ENCODE measurements around the gene GZMM. TPM values are rescaled to one million over a fixed set of nuclear protein-coding genes. Genes with fewer than 3 reads are reported as not detected.
A peak's percentile ranks its signal among the peaks of the same experiment; 100 is the strongest.

The GZMM gene
- total RNA-seq, 4 donors from 2014 or later = 0.49 TPM; not detected in 3

DNA sequence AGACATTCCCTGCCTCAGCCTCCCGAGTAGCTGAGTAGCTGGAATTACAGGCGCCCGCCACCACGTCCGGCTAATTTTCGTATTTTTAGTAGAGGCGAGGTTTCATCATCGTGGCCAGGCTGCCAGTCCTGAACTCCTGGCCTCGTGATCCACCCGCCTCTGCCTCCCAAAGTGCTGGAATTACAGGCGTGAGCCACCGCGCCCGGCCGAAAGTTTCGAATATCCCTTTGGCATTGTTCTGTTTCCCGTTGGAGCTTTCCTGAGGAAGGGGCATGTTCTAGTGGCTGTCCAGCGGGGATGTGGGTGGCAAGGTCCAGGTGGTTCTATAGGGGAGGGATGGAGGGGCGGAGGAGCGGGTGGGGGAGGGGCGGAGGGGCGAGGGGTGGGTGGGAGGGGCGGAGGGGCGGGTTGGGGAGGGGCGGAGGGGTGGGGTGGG lies 26.4 kb downstream of the GZMM start:
- H3K4me3 ChIP-seq = no peak overlapping the region
- intact Hi-C loops (cut with DNase I; ENCODE audit: low total_unique reads) = loop anchor here (5.0 to 10.0 kb wide), 2 partner anchors 83 to 645 kb away; no protein-coding TSS in a partner anchor
- H3K4me1 ChIP-seq = peaks cover 26 to 30% of the 10 kb centered on the region in 2 donors
- peaks cover 4 to 8% (median 5%) of the 10 kb centered on the region in 3 donors for H3K27me3 ChIP-seq
- no peaks in the 10 kb centered on the region for H3K9me3 ChIP-seq
- H3K36me3 ChIP-seq = no peaks in the 10 kb centered on the region
- no peak overlapping the region for H3K27ac ChIP-seq
- ATAC-seq (no peak), DNase-seq (peak in 1 of 2 donors; percentile 16)
- in situ Hi-C loops (cut with MboI; ENCODE audit: low sequenced_read_pairs in 4 of 4) = no loop called here
- no peak for TF ChIP-seq POLR2A (IDR thresholded peaks at IDR 0.05)
- TF ChIP-seq, protein P1, sequence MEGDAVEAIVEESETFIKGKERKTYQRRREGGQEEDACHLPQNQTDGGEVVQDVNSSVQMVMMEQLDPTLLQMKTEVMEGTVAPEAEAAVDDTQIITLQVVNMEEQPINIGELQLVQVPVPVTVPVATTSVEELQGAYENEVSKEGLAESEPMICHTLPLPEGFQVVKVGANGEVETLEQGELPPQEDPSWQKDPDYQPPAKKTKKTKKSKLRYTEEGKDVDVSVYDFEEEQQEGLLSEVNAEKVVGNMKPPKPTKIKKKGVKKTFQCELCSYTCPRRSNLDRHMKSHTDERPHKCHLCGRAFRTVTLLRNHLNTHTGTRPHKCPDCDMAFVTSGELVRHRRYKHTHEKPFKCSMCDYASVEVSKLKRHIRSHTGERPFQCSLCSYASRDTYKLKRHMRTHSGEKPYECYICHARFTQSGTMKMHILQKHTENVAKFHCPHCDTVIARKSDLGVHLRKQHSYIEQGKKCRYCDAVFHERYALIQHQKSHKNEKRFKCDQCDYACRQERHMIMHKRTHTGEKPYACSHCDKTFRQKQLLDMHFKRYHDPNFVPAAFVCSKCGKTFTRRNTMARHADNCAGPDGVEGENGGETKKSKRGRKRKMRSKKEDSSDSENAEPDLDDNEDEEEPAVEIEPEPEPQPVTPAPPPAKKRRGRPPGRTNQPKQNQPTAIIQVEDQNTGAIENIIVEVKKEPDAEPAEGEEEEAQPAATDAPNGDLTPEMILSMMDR (IDR thresholded peaks at IDR 0.05 in 4 of 5, conservative IDR thresholded peaks at IDR 0.05 in 1 of 5) = no peak

DNA sequence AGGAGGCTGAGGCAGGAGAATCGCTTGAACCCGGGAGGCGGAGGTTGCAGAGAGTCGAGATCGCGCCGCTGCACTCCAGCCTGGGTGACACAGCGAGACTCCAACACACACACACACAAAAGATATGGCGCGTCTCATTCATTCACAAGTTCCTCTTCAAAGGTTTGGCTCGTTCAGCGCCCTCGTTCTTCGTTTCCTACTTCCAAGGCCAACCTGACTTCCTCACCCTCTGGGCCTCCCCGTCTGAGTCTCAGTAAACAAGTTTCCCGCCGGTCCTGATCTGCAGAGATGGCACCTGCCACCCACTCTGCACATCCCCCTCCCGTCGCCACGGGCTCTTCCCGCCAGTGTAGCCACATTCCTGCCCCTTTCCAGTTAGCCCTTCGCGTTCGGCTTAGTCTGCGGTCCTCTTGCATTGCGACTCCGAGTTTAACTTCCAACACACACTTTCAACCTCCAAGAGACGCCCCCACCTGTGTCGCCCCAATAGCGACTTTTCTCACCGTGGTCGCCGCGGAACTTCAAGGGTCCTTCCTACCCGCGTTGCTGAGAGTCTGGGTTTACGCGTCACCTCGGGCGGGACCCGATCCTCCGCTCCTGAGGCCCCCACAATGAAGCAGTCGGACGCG lies 27.2 kb downstream of the GZMM start:
- H3K4me3 ChIP-seq = peak overlapping the region; percentile 56 to 99 (median 78)
- in situ Hi-C loops (cut with MboI; ENCODE audit: low sequenced_read_pairs in 4 of 4) (no loop called here), intact Hi-C loops (cut with DNase I; ENCODE audit: low total_unique reads) (loop anchor here (5.0 to 10.0 kb wide), 2 partner anchors 84 to 644 kb away; no protein-coding TSS in a partner anchor)
- ATAC-seq (no peak), DNase-seq (no peak)
- H3K27ac ChIP-seq = peak overlapping the region; percentile 68 to 100 (median 86)
- no peaks in the 10 kb centered on the region for H3K36me3 ChIP-seq
- no peak for TF ChIP-seq POLR2A (IDR thresholded peaks at IDR 0.05)
- TF ChIP-seq, protein P1 (IDR thresholded peaks at IDR 0.05 in 4 of 5, conservative IDR thresholded peaks at IDR 0.05 in 1 of 5) = no peak
- peaks cover 27 to 38% of the 10 kb centered on the region in 2 donors for H3K4me1 ChIP-seq
- H3K27me3 ChIP-seq = peaks cover 4 to 8% (median 5%) of the 10 kb centered on the region in 3 donors
- H3K9me3 ChIP-seq = no peaks in the 10 kb centered on the region

DNA sequence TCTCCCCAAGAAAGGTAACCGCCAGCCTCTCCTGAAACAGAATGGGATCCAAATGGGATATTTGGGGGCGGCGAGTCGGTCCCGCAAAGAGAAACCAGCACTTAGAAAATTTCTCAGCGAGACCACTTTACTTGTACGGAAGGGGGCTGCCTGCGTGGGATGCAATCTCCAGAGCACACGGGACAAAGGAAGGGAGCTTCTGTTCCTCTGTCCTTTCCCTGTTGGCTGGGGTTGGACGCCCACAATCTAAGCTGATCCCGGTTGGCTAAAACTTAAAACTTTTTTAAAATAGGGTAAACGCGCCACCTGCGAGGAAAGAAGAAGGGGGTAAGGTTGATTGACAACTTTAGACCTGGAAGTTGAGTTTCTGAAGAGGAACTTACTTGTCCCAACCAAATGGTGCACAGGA lies 27.7 kb downstream of the GZMM start:
- Histone ChIP-seq H3K27me3 (peaks cover 4 to 8% (median 5%) of the 10 kb centered on the region in 3 donors), H3K4me1 (peaks cover 33 to 43% of the 10 kb centered on the region in 2 donors), H3K27ac (peak overlapping the region; percentile 68 to 100 (median 86)), H3K9me3 (no peaks in the 10 kb centered on the region), H3K36me3 (no peaks in the 10 kb centered on the region), H3K4me3 (peak overlapping the region; percentile 56 to 99 (median 78))
- ATAC-seq (no peak), DNase-seq (no peak)
- in situ Hi-C loops (cut with MboI; ENCODE audit: low sequenced_read_pairs in 4 of 4) = no loop called here
- TF ChIP-seq, protein P1 (IDR thresholded peaks at IDR 0.05 in 4 of 5, conservative IDR thresholded peaks at IDR 0.05 in 1 of 5) = no peak
- TF ChIP-seq POLR2A (IDR thresholded peaks at IDR 0.05) = no peak
- intact Hi-C loops (cut with DNase I; ENCODE audit: low total_unique reads) = loop anchor here (5.0 to 10.0 kb wide), 2 partner anchors 84 to 643 kb away; no protein-coding TSS in a partner anchor

DNA sequence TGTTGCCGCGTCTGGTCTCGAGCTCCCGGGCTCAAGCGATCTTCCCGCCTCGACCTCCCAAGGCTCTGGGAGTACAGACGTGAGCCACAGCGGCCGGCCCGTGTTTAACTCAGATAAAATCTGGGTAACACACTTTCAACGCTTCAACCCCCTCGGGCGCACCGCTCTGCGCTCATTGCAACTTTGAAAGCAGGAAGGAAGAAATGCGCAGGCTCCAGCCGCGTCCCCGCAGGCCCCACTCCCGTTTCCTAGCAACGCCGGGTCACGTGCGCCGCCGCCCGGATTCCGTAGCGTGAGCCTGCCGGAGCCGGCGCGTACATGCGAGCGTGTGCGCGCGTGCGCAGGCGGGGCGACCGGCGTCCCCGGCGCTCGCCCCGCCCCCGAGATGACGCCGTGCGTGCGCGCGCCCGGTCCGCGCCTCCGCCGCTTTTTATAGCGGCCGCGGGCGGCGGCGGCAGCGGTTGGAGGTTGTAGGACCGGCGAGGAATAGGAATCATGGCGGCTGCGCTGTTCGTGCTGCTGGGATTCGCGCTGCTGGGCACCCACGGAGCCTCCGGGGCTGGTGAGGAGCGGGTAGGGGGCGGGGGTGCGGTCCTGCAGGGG lies 28.4 kb downstream of the GZMM start, which contains the start of gene BSG:
Gene BSG (plus strand): TSS at position 457 of the 603 bp plus-strand sequence. CDS start 39 bp downstream, at position 496.
- Histone ChIP-seq H3K27me3 (peaks cover 4 to 8% (median 5%) of the 10 kb centered on the region in 3 donors), H3K9me3 (no peaks in the 10 kb centered on the region), H3K4me3 (peak within 1 kb of the TSS; percentile 85 to 100 (median 96)), H3K4me1 (peaks cover 39 to 50% of the 10 kb centered on the region in 2 donors), H3K27ac (peak within 1 kb of the TSS; percentile 97 to 100 (median 99)), H3K36me3 (no peaks in the 10 kb centered on the region)
- intact Hi-C loops (cut with DNase I; ENCODE audit: low total_unique reads) = loop anchor here (1.0 to 10.0 kb wide), 7 partner anchors 41 to 643 kb away; partner anchors contain the start of genes CDC34, FGF22, POLRMT and RNF126
- TF ChIP-seq POLR2A (IDR thresholded peaks at IDR 0.05) = peak; percentile 99
- TF ChIP-seq, protein P1 (IDR thresholded peaks at IDR 0.05 in 4 of 5, conservative IDR thresholded peaks at IDR 0.05 in 1 of 5) = peak in 1 of 5 experiments; percentile 26
- in situ Hi-C loops (cut with MboI; ENCODE audit: low sequenced_read_pairs in 4 of 4) = no loop called here
- DNase-seq (peak; percentile 97), ATAC-seq (peak; percentile 49 to 58)

All from gastrocnemius medialis (tissue), 4 donors.